PFSK-1 (cell line): ENCODE measurements around the gene SLC2A4RG.

Source experiments
- FOXP2 ChIP-seq: optimal IDR thresholded peaks from 2 replicates; pipeline ENCODE3; 2011; ENCODE audit warnings: borderline replicate concordance, control low read depth, inconsistent platforms; ENCODE audit not compliant: insufficient read depth; ENCODE audit errors: extremely low read length, extremely low read depth
- POLR2AphosphoS5 ChIP-seq: IDR thresholded peaks from 2 replicates; pipeline ENCODE4 v1.6.1; 2012; ENCODE audit warnings: low read depth, mild to moderate bottlenecking, control low read depth, low read length, moderate library complexity
- REST ChIP-seq, 2 experiments: IDR thresholded peaks; 2 replicates each; pipeline versions ENCODE4 v1.6.1 to v1.8.0; 2011 to 2012; ENCODE audit warnings: low read depth in 2 of 2, low read length in 2 of 2, control low read depth in 1 of 2, inconsistent platforms in 1 of 2, mild to moderate bottlenecking in 1 of 2, moderate library complexity in 1 of 2; ENCODE audit not compliant: insufficient read depth in 1 of 2
- SIN3A ChIP-seq: IDR thresholded peaks from 2 replicates; pipeline ENCODE4 v1.6.1; 2012; ENCODE audit warnings: mild to moderate bottlenecking, low read length, moderate library complexity, borderline replicate concordance; ENCODE audit not compliant: insufficient read depth
- TAF1 ChIP-seq: IDR thresholded peaks from 2 replicates; pipeline ENCODE4 v1.6.1; 2012; ENCODE audit warnings: low read length, control low read depth, borderline replicate concordance; ENCODE audit not compliant: insufficient read depth

- no peak for TF ChIP-seq POLR2AphosphoS5
- no peak for TF ChIP-seq REST (IDR thresholded peaks at IDR 0.05; ENCODE audit: insufficient read depth in 1 of 2, low read depth in 2 of 2, low read length in 2 of 2)
- no peak for TF ChIP-seq SIN3A
- no peak for TF ChIP-seq TAF1
- no peak for TF ChIP-seq FOXP2
Measured at GRCh38 chr20:63742381-63743024, 2.9 kb downstream of the SLC2A4RG start.
